ENCODE results near the gene PRKCH. TPM values are rescaled to one million over a fixed set of nuclear protein-coding genes. Genes with fewer than 3 reads are reported as not detected.

The PRKCH gene
- total RNA-seq, 1 experiment from 2014 or later: 10.3 TPM

DNA sequence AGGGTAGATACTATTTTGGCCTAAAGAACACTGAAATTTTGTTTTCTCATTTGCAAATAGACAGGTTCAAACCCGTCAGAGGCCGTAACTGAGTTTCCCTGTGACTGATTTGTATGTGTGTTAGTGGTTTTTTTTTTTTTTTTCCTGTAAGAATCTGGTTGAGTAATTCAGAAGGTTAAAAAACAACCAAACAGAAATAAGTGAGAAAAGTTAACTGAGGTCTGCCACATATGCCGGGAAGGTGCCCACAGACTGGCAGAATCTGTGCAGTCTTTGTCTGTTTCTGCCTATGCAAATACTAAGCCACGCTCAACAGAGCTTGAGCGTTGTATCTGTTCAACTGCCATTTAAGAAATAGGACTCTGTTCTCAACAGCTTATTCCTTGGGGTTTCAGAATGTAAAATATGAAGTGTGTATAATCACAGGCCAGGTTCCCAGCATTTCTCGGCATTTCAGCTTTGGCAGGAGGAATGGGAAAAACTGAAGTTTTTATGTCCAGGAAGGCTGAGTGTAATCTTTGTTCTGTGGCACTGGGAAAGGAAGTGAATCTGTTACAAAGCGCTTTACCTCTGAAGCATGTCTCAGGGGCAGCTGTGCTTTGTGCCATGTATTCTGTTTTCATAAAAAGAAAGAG lies 181.9 kb downstream of the PRKCH start:
- POLR2A ChIA-PET: interaction anchor here (1.3 to 1.8 kb wide), 3 partner anchors 34 to 192 kb away, joined by 3 to 9 read pairs (median 5); partner anchors contain the start of gene HIF1A
- H3K27ac Mint-ChIP-seq: peak overlapping the region; percentile 99
- no peaks in the 10 kb centered on the region for H3K36me3 Mint-ChIP-seq
- 0 out of 2 replicates have a peak overlapping the region, but pooled peaks have one; percentile 1 for H3K4me3 Mint-ChIP-seq
- H3K4me1 Mint-ChIP-seq: peaks cover 83% of the 10 kb centered on the region
- H3K9me3 Mint-ChIP-seq: peaks cover 10% of the 10 kb centered on the region
- H3K27me3 Mint-ChIP-seq (ENCODE audit: low read depth): no peaks in the 10 kb centered on the region
- TF ChIP-seq FOXP1 (CRISPR knock-in tag; IDR thresholded peaks at IDR 0.05; ENCODE audit: borderline replicate concordance) (no peak), SOX15 (CRISPR knock-in tag; IDR thresholded peaks at IDR 0.05) (no peak)
- TF ChIP-seq, protein P1, sequence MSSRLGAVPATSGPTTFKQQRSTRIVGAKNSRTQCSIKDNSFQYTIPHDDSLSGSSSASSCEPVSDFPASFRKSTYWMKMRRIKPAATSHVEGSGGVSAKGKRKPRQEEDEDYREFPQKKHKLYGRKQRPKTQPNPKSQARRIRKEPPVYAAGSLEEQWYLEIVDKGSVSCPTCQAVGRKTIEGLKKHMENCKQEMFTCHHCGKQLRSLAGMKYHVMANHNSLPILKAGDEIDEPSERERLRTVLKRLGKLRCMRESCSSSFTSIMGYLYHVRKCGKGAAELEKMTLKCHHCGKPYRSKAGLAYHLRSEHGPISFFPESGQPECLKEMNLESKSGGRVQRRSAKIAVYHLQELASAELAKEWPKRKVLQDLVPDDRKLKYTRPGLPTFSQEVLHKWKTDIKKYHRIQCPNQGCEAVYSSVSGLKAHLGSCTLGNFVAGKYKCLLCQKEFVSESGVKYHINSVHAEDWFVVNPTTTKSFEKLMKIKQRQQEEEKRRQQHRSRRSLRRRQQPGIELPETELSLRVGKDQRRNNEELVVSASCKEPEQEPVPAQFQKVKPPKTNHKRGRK (CRISPR knock-in tag; IDR thresholded peaks at IDR 0.05; ENCODE audit: borderline replicate concordance): no peak
- DNase-seq (ENCODE audit: low spot score): no peak
- 0 out of 2 replicates have a peak, but pooled peaks have one; percentile 7 for ATAC-seq
- CTCF ChIA-PET: no interaction called here

DNA sequence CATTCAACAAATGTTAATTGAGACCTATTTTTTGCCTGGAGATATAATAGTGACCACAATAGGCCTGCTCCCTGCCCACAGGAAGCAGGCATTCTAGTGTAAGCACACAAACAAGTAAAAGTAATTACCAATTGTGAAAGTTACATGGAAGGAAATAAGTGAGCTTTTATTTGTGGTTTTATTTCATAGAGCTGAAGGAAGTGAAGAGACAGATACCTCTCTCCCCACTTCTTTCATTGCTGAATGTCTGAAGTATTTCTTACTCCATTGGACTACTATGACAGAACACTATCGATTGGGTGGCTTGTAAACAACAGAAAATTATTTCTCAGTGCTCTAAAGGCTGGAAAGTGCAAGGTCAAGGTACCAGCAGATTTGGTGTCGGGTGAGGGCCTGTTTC lies 183.5 kb downstream of the PRKCH start:
- TF ChIP-seq HMGA2 (CRISPR knock-in tag; IDR thresholded peaks at IDR 0.05): no peak
- TF ChIP-seq, protein P2, sequence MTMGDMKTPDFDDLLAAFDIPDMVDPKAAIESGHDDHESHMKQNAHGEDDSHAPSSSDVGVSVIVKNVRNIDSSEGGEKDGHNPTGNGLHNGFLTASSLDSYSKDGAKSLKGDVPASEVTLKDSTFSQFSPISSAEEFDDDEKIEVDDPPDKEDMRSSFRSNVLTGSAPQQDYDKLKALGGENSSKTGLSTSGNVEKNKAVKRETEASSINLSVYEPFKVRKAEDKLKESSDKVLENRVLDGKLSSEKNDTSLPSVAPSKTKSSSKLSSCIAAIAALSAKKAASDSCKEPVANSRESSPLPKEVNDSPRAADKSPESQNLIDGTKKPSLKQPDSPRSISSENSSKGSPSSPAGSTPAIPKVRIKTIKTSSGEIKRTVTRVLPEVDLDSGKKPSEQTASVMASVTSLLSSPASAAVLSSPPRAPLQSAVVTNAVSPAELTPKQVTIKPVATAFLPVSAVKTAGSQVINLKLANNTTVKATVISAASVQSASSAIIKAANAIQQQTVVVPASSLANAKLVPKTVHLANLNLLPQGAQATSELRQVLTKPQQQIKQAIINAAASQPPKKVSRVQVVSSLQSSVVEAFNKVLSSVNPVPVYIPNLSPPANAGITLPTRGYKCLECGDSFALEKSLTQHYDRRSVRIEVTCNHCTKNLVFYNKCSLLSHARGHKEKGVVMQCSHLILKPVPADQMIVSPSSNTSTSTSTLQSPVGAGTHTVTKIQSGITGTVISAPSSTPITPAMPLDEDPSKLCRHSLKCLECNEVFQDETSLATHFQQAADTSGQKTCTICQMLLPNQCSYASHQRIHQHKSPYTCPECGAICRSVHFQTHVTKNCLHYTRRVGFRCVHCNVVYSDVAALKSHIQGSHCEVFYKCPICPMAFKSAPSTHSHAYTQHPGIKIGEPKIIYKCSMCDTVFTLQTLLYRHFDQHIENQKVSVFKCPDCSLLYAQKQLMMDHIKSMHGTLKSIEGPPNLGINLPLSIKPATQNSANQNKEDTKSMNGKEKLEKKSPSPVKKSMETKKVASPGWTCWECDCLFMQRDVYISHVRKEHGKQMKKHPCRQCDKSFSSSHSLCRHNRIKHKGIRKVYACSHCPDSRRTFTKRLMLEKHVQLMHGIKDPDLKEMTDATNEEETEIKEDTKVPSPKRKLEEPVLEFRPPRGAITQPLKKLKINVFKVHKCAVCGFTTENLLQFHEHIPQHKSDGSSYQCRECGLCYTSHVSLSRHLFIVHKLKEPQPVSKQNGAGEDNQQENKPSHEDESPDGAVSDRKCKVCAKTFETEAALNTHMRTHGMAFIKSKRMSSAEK (CRISPR knock-in tag; IDR thresholded peaks at IDR 0.05; ENCODE audit: borderline replicate concordance): no peak
- no peak for TF ChIP-seq ZNF263 (CRISPR knock-in tag; IDR thresholded peaks at IDR 0.05; ENCODE audit: low read depth)
- TF ChIP-seq, protein P3, sequence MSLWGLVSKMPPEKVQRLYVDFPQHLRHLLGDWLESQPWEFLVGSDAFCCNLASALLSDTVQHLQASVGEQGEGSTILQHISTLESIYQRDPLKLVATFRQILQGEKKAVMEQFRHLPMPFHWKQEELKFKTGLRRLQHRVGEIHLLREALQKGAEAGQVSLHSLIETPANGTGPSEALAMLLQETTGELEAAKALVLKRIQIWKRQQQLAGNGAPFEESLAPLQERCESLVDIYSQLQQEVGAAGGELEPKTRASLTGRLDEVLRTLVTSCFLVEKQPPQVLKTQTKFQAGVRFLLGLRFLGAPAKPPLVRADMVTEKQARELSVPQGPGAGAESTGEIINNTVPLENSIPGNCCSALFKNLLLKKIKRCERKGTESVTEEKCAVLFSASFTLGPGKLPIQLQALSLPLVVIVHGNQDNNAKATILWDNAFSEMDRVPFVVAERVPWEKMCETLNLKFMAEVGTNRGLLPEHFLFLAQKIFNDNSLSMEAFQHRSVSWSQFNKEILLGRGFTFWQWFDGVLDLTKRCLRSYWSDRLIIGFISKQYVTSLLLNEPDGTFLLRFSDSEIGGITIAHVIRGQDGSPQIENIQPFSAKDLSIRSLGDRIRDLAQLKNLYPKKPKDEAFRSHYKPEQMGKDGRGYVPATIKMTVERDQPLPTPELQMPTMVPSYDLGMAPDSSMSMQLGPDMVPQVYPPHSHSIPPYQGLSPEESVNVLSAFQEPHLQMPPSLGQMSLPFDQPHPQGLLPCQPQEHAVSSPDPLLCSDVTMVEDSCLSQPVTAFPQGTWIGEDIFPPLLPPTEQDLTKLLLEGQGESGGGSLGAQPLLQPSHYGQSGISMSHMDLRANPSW (CRISPR knock-in tag; conservative IDR thresholded peaks at IDR 0.05; ENCODE audit: low read depth): no peak
- TF ChIP-seq, protein P4, sequence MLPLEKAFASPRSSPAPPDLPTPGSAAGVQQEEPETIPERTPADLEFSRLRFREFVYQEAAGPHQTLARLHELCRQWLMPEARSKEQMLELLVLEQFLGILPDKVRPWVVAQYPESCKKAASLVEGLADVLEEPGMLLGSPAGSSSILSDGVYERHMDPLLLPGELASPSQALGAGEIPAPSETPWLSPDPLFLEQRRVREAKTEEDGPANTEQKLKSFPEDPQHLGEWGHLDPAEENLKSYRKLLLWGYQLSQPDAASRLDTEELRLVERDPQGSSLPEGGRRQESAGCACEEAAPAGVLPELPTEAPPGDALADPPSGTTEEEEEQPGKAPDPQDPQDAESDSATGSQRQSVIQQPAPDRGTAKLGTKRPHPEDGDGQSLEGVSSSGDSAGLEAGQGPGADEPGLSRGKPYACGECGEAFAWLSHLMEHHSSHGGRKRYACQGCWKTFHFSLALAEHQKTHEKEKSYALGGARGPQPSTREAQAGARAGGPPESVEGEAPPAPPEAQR (CRISPR knock-in tag; IDR thresholded peaks at IDR 0.05): no peak
- TF ChIP-seq, protein P5, sequence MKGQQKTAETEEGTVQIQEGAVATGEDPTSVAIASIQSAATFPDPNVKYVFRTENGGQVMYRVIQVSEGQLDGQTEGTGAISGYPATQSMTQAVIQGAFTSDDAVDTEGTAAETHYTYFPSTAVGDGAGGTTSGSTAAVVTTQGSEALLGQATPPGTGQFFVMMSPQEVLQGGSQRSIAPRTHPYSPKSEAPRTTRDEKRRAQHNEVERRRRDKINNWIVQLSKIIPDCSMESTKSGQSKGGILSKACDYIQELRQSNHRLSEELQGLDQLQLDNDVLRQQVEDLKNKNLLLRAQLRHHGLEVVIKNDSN (CRISPR knock-in tag; IDR thresholded peaks at IDR 0.05): no peak
- TF ChIP-seq, protein P6, sequence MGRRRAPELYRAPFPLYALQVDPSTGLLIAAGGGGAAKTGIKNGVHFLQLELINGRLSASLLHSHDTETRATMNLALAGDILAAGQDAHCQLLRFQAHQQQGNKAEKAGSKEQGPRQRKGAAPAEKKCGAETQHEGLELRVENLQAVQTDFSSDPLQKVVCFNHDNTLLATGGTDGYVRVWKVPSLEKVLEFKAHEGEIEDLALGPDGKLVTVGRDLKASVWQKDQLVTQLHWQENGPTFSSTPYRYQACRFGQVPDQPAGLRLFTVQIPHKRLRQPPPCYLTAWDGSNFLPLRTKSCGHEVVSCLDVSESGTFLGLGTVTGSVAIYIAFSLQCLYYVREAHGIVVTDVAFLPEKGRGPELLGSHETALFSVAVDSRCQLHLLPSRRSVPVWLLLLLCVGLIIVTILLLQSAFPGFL (CRISPR knock-in tag; IDR thresholded peaks at IDR 0.05; ENCODE audit: borderline replicate concordance): no peak
- TF ChIP-seq, protein P7, sequence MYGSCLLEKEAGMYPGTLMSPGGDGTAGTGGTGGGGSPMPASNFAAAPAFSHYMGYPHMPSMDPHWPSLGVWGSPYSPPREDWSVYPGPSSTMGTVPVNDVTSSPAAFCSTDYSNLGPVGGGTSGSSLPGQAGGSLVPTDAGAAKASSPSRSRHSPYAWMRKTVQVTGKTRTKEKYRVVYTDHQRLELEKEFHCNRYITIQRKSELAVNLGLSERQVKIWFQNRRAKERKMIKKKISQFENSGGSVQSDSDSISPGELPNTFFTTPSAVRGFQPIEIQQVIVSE (CRISPR knock-in tag; IDR thresholded peaks at IDR 0.05; ENCODE audit: borderline replicate concordance): no peak
- H3K4me1 Mint-ChIP-seq: peaks cover 73% of the 10 kb centered on the region
- no peaks in the 10 kb centered on the region for H3K27me3 Mint-ChIP-seq (ENCODE audit: low read depth)
- H3K9me3 Mint-ChIP-seq: peaks cover 10% of the 10 kb centered on the region
- H3K4me3 Mint-ChIP-seq: no peak overlapping the region
- peak overlapping the region; percentile 45; the same call in 1 of the 2 replicates for H3K27ac Mint-ChIP-seq
- POLR2A ChIA-PET: no interaction called here
- no peaks in the 10 kb centered on the region for H3K36me3 Mint-ChIP-seq
- CTCF ChIA-PET: interaction anchor here (0.6 kb wide), 1 partner anchor 328 kb away, joined by 4 read pairs; no protein-coding TSS in a partner anchor
- ATAC-seq (no peak), DNase-seq (ENCODE audit: low spot score) (no peak)

Measured in WTC11 (cell line).